Raji (cell line): ENCODE results near the gene BACH2.

Experiments
- POLR2A ChIP-seq: IDR thresholded peaks from 2 replicates; pipeline ENCODE4 v1.6.1; 2011; ENCODE audit warnings: low read depth, low read length, control low read depth; ENCODE audit not compliant: insufficient read depth

The BACH2 gene

DNA sequence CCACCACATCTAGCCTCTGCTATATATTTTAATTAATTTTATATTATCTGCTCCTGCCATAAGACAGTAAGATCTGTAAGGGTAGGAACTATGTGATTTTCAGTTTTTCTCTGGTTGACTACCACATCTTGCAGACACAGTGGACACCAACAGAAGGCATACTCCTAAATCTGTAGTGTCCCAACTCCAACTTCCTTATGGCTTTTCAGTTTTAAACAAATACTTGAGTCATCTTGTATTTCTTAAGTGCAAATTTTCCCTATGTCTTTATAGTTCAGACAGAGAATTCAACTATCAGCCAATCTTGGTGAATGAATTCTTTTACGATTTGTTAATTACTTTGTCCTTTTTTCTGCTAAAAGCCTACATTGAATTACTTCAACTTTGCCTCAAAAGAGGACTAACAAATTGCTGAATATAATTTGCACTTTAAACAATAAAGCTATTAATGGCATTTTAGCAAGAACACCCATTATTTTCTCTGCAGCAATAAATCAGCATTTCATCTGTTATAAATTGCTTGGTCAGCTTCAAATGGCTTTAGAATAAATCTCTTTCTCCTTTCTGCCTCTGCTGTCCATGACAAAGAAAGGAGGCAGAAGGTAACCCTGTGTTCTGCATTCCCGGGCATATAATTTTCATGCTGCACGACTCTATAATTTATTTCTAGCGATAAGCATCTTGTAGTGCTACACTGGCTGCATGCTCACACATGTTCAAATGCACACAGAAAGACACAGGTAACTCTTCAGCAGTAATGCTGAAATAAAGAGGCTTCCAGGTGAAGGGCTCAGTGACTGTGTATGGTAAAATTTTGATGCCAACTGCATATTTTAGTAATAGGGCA is 144.8 kb downstream of the BACH2 start:
- TF ChIP-seq POLR2A: no peak

DNA sequence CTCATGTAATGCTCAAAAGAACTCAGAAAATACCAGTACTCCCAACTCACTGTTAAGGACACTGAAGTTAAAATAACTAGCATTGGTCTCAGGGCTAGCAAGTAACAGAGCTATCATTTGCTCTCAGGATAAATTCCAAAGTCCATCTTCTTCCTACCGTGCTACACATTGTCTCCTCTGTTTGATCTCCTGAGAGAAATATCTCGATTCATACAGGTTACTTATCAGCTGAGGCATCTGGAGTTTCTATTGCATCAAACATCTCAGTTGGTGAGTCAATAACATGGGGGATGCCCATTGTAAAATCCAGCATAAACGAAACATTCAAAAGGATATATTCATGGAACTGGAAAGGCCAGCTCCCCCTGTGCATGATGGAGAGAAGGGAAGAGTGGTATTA is 147.4 kb downstream of the BACH2 start:
- TF ChIP-seq POLR2A: no peak

DNA sequence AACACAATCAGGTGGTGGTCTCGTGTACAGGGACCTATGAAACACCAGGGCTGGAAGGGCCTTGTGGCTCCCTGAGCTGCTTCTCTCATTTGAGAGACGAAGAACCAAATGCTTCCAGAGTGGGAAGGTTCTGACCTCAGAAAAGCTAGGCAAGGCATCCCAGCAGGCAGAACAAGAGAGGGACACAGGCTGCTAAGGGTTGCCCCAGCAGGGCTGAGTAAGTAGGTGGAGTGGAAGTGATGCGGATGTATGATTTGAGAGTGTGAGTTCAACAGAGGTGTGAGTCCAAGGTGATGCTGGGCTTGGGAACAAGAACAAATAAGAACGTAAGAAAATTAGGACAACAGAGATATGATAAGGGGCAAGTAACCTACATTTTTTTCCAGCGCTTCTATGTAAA is 147.8 kb downstream of the BACH2 start:
- TF ChIP-seq POLR2A: no peak

DNA sequence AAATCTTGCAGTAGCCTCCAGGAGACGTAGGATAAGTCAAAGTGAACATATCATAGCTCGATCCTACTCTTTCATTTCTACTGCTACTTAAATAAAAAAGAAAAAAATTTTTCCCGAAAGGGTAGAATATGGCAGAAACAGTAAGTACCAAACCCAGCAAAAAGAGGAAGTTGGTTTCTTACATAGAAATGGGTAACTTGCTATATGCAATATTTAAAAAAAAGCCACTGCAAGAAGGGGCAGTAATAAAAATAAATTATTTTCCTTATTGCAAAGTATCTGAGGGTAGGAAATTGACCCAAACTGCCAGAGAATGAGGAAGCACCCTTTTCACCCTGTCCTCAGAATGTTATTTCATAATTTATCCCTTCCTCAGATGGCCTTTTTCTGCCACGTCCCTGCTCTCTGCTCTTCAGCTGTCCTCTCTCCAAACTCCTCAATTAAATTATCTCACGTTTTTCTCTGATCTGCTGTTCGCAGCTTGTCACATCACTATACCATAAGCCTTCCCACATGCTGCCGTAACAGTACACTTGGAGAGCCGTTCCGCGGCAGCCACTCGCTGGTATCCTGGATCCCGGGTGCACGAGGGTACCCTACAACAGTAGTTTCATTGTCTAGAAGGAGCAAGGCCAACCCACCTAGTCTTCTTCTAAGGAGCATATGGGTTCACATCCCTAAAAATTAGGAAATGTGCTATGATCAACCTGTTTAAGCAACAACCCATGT is 149.6 kb downstream of the BACH2 start:
- TF ChIP-seq POLR2A: no peak

DNA sequence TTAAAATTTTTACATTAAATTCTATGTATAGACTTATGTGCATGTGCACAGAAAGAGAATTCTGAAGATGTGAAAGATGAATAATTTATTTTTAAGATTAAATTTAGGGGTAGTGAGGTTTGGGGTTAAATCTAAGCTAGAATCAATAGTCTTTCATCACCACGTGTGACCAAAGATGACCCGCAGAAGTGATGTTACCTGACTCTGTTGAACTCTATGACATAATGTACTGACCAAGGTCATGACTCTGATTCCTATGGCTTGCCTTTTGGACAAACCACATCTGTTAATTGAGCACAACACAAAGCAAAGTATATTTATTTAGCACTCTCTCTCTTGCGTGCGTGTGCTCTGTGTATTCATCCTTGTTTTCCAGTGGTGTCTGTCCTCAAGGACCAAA is 150.6 kb downstream of the BACH2 start:
- no peak for TF ChIP-seq POLR2A

DNA sequence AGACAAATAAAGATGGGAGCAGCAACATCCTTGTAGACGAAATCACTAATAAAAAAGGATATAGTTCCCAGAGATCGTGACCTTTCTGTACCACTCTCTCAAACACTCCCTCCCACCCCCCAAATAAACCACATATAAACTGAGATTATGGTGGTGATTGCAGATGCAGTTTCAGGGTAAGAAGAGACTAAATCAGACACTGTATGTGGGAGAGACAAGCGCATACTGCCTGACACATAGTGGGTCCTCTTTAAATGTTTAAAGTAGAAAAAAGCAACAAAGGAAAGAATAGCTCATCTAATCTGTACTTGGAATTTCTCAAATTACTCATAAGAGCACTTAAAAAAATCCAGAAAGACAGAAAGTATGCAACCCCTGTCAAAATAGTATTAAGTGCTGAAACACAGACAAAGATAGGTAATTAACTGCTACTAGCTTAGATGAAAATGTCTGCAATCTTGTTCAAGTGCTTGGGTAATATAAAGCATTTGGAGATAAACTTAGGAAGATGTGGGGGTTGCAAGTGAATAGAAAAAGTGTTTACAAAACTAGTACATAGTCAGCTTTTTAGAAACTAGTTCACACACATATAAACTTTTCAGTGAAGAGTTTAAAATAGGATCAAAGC is 151.6 kb downstream of the BACH2 start:
- TF ChIP-seq POLR2A: no peak

DNA sequence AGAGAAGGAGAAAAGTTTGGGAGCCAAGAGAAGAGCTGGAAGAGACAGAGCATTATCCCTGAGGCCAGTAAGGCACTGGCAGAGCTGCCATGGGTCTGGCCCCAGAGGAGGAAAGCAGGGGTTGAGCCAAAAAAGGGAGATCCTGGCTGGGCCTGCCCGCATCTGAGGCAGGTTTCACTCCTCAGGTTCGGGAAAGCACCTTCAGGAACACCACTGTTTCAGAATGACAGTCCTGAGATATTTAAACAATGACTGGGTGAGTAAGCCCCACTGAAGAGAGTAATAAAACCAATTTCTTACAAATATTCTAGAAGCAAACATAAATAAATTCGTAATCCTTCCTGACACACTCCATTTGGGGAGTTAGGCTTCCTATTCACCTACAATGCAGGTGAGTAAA is 152.2 kb downstream of the BACH2 start:
- TF ChIP-seq POLR2A: no peak

DNA sequence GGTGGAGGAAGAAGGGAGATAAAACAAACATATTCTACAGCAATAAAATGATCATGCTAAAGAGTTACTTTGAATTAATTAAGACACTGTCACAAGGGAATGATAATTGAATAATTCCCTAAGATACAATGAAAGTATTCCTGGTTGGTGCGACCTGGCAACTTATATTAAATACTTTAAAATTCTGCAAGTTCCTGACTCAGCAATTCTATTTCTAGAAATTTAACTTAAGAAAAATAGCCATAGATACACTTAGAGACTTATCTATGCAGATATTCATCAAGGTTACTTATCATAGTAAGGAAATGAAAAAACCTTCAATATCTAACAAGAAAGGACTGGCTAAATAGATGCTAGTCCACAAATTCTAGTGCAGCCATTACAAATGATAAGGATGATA is 156.0 kb downstream of the BACH2 start:
- no peak for TF ChIP-seq POLR2A

DNA sequence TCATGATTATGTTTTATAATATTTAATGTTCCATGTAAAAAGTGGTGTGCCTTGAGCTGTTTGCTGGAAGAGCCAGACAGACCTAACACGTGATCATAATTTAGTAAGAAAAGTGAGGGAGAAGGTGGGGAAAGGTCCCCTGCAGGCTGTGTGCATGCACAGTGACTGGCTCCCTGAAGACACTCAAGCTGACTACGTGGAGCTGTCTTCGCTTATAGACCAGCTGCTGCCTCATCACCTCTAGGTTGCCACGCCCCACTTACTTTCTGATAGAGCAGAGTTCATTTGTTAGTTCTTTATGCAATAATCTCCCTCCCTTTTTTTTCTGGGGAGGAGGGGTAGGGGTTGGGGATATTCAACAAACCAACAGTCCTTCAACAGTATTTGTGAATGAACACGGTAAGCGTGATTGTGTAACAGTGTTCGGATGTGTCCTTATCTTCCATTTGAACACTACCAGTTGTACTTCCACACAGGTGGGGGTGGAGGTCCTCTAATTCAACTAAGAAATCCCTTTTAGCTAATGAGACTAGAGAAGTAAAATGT is 157.3 kb downstream of the BACH2 start:
- no peak for TF ChIP-seq POLR2A

DNA sequence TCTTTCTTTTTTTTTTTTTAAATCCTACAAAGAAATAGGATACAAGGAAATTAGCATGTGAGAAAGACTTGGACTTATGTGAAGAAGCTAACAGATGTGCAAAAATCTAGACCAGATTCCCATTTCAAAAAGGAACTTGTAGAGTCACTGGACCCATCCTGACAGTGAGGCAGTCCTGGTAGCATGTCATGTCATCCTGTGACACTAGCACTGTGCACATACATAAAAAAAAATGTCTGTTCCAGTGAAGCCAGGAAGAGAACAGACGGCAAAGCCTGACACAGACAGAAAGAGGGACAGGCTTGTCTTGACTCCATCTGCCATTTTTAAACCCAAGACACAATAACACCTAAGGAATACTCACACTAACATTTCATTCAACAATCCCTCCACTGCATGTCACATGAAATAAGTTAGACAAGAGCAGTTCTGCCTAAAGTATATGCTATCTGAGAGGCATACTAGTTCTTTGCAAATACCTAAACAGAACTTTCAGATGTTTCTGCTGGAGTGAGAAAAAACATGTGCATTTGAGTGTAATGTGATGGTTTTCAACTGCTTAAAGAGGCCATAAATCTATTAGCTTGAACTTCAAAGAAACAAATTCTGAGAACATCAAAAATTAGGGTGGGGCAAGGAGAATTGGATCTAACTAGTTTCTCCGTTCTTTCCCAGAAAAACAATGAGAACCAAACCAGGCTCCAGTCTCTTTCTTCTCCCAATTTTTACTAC is 159.6 kb downstream of the BACH2 start:
- no peak for TF ChIP-seq POLR2A

DNA sequence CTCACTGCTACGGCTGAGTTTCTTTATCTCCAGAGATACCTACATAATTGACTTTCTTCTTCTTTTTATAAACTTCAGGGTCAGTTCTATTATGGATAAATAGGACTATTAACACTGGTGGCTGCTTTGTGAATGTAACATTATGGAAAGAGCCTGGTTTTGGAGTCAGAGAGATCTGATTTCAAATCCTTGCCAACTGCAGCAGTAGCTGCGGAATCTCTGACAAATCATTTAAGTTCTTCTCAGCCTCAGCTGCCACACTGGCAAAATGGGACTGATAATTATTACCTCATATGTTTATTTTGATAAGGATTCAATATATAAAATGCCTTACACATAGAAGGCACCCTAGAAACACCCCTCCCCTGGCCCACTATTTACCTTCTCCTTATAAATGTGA is 160.5 kb downstream of the BACH2 start:
- no peak for TF ChIP-seq POLR2A

DNA sequence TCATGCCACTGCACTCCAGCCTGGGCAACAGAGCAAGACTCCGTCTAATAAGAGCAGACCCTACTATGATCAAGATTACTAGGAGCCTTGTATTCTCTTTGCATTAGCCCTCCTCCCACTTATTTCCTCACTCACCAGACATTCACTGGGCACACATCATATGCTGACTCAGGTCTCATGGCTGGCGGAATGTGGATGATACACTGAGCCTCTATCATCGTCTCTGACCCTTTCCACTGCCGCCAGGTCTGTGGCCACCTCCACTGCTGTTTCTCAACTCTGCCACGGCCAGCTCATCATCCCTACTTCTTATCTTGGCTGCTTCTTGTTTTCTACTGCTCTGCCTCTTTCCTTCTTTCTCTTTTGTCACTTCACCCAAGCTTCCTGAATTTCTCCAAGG is 161.0 kb downstream of the BACH2 start:
- TF ChIP-seq POLR2A: no peak

DNA sequence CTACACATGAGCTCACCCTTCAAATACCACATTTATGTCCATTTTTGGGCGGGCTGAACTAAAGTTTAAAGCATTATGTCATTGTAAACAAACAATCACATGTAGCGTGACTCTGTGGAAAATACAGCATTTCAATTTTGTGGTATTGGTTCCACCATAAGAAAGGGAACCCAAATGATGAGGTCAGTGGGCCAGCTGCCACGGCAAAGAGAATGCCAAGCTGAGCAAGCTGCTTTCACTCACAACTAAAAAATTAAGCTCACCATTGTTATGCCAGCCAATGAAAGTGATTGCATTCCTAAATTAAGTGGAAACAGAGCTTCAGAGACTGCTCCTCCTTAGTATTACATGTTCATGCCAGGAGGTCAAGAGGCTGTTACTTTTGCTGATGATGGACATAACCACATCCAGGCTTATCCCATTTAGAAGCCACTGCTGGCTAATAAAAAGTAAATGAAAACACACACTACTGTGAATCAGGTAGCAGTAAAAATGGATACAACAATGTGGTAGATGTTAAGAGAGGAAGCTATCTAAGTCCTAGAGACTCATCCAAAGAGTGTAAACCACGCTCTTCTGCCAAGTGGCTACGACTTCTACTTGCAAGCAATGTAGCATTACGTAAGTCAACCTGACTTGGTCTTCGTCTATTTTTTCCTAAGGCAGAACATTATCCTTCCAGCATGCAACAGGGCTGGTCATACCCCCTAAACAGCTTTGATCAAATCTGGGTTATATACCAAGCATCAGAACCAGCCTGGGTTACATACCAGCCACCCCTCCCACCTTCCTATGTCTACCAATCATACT is 164.8 kb downstream of the BACH2 start:
- no peak for TF ChIP-seq POLR2A

DNA sequence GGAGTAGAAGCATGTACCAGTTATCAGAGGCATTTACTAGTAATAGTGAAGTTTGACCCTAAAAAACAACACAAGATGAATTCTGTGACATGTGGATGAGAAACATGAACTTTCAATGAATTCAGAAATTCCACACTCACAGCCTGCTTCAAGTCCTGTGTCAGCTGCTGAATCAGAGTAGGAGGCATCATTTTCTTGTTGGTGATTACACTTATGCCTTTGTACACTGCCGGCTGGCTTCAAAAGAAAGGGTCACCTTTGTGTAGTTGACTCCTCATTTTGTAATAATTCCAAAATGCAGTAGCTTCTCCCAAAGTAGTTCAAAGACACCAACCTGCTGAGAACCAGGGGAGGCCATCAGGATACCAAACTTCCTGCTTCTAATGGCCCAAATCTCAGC is 165.5 kb downstream of the BACH2 start:
- no peak for TF ChIP-seq POLR2A
